GM13976 (cell line): ENCODE data around the gene KCNMA1.

Experiments used
- DNase-seq: peaks from one replicate; pipeline ENCODE4 v3.0.0; 2012; ENCODE audit warnings: low spot score
- in situ Hi-C: fragments of 300-500 bp; cut with MboI; formaldehyde crosslinking; loops from one replicate; pipeline ENCODE4 v1.12.0; 2022; ENCODE audit warnings: low sequenced_read_pairs, mixed read lengths, inconsistent platforms; ENCODE audit not compliant: unreplicated experiment
- TF ChIP-seq, protein P1 (sequence below): IDR thresholded peaks from 2 replicates; pipeline ENCODE4 v1.5.1; 2012; ENCODE audit warnings: borderline replicate concordance, mild to moderate bottlenecking; ENCODE audit not compliant: insufficient read depth; ENCODE audit errors: extremely low read depth, missing control alignments, control extremely low read depth

The KCNMA1 gene

GRCh38 chr10:77377678-77378352, 259.8 kb downstream of the KCNMA1 start:
- TF ChIP-seq, protein P1, sequence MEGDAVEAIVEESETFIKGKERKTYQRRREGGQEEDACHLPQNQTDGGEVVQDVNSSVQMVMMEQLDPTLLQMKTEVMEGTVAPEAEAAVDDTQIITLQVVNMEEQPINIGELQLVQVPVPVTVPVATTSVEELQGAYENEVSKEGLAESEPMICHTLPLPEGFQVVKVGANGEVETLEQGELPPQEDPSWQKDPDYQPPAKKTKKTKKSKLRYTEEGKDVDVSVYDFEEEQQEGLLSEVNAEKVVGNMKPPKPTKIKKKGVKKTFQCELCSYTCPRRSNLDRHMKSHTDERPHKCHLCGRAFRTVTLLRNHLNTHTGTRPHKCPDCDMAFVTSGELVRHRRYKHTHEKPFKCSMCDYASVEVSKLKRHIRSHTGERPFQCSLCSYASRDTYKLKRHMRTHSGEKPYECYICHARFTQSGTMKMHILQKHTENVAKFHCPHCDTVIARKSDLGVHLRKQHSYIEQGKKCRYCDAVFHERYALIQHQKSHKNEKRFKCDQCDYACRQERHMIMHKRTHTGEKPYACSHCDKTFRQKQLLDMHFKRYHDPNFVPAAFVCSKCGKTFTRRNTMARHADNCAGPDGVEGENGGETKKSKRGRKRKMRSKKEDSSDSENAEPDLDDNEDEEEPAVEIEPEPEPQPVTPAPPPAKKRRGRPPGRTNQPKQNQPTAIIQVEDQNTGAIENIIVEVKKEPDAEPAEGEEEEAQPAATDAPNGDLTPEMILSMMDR: no peak
- in situ Hi-C loops: no loop called here
- no peak for DNase-seq

GRCh38 chr10:77377034-77377433, 260.6 kb downstream of the KCNMA1 start:
- DNase-seq: no peak
- in situ Hi-C loops: no loop called here
- TF ChIP-seq, protein P1: no peak

DNA sequence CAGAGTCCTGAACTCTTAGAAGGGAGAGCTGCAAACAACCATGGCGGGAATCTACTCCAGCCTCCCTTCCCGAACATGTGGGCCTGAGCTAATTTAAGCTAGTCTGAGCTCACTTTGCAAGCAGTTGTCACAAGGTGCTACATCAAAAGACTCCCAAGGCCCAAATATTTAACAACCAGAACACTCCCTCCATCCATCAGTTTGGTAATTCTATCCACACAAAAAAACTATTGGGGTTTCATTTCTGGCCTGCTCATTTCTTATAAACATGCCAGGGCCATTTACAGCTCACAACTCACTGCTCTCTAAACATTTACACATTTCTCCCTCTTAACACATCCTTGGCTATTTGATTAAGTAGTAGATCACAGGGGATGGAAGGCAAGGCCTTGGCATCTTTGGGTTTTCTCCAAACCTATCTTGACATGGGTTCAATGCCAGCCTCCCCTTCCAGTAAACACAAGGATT, 263.4 kb downstream of the KCNMA1 start:
- TF ChIP-seq, protein P1: no peak

DNA sequence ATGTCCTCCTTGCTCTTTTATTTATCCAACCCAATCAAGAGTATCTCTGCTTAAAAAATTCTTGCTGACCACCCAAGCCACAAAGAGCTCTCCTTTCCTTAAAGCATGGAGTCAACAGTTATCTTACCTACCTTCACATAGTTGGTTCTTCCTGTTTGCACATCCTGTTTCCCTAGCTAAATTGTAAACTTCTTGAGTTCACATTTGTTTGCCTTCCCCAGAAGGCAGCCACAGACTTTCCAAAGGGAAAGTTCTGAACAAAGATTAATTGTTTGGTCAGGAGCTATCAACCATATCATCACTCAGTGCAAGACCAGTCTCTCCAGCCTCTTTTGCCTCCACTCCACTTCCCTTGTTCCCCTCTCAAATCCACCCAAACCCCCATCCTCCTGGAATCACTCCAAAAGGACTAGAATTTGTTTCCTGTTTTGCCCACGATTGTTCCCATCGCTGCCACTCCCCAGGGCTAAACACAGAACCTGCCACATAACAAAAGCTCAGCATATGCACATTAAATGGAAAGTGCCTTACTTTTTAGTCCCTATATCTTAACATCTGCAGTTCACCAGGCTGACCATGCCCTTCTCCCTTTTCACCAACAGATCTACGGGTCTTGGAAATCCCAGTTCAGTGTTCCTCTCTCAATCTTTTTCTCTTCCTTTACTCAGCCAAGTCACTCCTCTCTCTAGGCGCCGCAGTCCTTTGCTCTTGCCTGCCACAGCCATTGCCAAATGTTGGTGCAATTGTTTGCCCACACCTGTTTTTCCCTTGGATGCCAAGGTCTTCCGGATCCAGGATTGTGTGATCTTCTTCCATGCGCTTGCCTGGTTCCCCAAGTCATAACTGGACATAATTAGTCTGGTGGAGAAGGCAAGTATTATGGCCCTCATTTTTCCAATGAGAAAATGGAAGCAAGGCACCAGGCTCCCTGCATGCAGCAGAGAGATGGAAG, 265.5 kb downstream of the KCNMA1 start:
- in situ Hi-C loops: no loop called here
- TF ChIP-seq, protein P1: no peak
- DNase-seq: no peak

More for the DNA sequence above, 263.4 kb downstream of the KCNMA1 start:
- in situ Hi-C loops: no loop called here
- DNase-seq: no peak

DNA sequence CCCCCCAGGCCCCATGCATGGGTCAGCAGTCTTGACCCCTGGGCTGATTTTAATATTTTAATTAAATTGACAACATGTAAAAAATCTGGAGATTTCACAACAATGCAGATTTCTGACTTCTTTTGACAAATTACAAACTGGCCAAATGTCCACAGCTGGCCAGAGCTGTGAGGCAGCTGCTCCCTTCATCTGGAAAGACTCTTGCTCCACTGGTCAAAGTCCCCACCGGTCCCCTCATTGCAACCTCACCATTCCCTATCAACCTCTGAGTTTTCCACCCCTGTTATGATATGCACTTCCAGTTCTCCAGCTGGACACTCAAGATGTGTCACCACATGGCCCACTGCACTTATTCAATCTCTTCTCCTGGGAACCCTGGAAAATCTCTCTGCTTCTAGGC, 266.2 kb downstream of the KCNMA1 start:
- no peak for DNase-seq
- in situ Hi-C loops: no loop called here
- TF ChIP-seq, protein P1: no peak

DNA sequence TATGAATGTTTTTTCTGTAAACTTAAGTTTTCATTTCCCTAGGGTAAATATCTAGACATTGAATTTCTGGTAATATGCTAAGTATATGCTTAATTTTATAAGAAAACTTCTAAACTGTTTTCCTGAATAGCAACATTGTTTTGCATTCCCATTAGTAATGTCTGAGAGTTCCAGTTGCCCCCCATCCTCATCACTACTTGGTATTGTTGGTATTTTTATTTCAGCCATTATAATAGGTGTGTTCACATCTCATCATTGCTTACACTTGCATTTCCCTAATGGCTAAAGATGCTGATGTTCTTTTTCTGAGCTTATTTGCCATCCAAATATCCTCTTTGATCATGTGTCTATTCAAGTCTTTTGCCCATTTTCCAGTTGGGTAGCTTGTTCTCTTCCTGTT, 269.6 kb downstream of the KCNMA1 start:
- no peak for DNase-seq
- TF ChIP-seq, protein P1: no peak
- in situ Hi-C loops: no loop called here
